RPMI8226 (cell line): ENCODE results near the gene CLN6.
A peak's percentile ranks its signal among the peaks of the same experiment; 100 is the strongest.
"Not testable (repeated sequence)": the region's sequence is repeated elsewhere in the genome, so short reads cannot be mapped to it uniquely, and the experiment has no call there.

Experiments used
- DNase-seq: peaks from one replicate; pipeline ENCODE4 v3.0.0-alpha.2; 2015

CLN6 gene

DNA sequence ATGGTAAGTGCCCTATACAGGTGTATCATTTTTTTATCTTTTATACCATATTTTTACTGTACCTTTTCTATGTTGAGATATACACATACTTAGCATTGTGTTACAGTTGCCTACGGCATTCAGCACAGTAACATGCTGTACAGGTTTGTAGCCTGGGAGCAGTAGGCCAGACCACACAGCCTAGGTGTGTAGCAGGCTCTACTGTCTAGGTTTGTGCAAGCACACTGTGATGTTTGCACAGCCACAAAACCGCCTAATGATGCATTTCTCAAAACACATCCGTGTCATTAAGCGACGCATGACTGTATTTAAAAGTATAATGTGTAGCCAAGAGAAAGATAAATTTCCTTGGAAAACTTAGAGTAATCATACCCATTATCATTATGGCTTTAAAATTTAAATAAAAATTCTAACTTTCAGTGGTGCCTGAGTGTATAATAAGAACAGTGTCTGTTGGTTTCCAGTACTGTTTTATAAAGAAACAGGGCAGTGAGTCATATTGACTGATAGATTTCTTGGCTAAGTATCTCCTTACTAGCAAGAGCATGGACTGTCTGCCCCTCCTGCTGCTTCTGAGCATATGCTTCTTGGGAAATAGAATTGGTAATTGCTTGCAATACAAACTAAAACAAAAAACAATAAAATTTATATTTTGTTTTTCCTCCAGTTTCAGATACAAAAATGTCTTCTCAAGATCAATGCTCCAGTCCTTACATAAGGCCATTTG is 42.7 kb downstream of the CLN6 start:
- DNase-seq = no peak

DNA sequence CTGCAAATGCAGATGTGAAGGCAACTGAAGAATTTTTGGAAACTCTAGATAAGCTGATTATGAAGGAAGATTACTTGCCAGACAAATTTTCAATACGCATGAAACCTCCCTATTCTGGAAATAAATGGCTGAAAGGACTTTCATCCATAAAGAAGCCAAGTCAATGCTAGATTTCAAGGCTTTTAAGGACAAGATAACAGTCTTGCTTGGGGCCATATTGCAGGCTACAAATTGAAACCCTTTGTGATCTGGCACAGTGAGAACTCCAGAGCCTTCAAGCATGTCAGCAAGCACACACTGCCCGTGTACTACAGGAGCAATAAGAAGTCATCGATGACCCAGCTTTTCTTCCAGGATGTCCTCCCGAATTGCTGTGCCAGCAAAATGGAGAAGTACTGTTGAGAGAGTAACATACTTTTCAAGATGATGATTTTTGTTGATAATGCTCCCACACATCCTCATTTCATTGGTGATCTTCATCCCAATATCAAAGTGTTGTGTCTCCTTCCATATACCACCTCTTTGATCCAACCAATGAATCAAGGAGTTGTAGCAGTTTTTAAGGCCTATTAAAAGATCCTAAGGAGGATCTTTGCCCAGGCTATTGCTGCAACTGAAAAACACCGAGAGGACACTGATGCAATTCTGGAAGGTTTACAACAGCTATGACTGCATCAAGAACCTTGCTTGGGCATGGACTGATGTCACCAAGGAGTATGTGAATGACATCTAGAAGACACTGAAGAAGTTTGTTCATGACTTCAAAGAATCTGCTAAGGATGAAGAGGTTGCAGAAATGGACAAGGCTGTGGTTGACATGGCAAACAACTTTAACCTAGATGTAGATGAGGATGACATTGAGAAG is 44.7 kb downstream of the CLN6 start:
- peak; percentile 22 for DNase-seq

DNA sequence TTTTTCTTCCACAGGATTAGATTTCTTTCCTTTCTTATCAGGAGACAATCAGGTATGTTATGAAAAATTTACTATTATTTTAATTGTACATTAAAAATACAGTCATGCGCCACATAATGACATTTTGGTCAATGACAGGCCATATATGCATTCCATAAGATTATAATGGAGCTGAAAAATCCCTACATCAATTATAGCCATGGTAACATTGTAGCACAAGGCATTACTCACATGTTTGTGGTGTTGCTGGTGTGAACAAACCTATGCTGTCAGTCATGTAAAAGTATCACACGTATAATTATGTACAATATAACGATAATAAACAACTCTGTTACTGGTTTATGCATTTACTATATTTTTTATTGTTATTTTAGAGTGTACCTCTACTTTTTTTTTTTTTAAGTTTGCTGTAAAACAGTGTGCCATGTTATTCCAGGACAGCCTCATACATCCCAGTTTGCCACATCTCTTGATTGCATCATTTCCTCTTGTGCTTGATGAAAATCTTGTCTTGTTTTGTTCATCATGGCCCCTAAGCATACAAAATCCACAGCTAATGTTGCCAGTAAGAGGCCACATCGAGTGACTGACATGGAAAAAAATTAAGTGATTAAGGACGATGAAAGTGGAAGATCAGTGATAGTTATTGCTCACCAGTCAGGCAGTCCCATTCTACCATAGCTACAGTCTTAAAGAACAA is 45.8 kb downstream of the CLN6 start:
- no peak for DNase-seq

DNA sequence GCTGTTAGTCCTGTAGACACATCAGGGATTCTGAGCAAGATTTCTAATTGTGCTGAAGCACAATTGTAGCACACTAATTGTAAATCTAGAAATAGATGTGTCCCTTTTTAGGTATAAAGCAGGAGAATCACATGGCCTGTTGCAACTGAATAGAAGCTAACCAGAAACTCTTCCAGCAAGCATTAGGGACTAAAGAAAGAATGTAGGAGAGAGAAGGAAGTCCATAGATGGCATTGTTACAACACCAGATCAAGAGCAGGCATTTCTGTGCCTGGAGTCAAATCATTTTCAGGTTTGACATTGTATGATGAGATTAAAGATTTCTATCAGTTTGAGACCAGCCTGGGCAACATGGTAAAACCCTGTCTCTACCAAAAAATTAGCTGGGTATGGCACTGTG is 51.8 kb downstream of the CLN6 start:
- no peak for DNase-seq

DNA sequence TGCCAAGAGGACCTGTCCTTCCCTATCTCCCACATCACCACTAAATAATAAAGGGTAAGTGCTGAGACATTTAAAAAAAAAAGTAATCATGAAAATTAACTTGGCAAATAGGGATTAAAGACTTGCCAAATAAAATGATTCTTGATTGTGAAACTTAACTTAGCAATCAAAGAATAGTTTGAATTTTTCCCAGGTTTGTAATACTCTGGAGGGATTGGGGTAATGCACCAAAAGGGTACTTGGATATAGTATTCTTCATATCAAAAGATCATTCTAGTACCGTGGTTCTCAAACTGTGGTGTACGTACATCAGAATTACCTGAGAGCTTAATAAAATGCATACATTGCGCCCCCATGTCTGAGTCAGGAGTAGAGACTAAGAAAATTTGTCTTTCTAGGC is 52.9 kb downstream of the CLN6 start:
- no peak for DNase-seq

DNA sequence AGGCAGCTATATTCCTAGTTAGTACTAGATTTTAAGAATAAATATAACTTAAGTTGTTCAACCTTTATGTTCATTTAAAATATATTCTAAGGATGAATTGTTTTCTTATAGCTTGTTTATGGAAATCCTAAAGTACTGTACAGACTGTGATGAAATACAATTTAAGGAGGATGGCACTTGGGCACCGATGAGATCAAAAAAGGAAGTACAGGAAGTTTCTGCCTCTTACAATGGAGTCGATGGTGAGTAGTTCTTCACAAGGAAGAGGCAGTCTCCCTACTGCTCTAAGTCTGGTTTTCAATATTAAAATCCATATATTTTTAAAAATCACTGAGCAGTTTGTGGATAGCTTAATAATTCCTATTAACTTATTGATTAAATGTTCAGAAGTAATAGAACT is 54.0 kb downstream of the CLN6 start:
- no peak for DNase-seq

DNA sequence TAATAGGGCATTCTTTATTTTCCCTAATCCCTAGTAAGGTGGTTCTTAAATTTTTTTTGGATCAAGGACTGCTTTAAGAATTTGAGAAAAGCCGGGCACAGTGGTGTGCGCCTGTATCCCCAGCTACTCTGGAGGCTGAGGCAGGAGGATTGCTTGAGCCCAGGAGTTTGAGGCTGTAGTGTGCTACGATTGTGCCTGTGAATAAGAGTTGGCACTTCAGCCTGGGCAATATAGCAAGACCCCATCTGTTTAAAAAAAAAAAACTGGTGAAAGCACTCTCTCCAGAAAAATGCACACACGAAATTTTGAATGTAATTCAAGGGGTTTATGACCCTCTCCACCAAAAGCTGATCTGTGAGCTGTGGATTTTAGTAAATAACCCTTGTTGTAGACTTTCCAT is 56.4 kb downstream of the CLN6 start:
- no peak for DNase-seq

DNA sequence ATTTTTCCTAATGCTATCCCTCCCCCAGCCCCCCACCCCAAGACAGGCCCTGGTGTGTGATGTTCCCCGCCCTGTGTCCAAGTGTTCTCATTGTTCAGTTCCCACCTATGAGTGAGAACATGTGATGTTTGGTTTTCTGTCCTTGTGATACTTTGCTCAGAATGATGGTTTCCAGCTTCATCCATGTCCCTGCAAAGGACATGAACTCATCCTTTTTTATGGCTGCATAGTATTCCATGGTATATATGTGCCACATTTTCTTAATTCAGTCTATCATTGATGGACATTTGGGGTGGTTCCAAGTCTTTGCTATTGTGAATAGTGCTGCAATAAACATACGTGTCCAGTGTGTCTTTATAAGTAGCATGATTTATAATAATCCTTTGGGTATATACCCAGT is 57.5 kb downstream of the CLN6 start:
- not testable (repeated sequence) for DNase-seq

DNA sequence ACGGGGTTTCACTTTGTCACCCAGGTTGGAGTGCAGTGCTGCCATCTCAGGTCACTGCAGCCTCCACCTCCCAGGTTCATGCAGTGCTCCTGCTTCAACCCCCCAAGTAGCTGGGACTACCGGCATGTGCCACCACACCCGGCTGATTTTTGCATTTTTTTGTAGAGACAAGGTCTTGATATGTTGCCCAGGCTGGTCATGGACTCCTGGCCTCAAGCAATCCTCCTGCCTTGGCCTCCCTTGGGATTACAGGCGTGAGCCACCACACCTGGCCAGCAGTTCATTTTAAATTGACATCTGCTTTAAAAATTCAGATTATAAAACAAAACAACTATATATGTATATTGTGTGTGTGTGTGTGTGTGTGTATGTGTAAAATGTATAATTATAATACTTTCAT is 62.7 kb downstream of the CLN6 start:
- DNase-seq = no peak

DNA sequence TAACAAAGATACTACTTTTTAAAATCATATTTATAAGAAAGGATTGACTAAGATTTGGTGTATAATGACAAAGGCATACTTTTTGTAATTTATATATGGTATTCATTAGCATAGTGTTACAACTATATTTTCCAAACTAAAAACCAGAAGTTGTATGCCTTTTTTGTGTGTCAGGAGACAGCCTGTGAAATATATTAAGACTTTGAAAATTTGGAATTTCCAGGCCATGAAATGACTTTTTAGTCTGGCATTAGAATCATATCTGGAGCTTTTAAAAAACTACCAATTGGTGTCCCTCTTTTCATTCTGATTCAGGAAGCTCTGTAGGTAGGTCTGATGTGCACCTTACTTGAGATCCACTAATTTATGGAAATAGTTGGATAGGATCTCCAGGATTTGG is 66.3 kb downstream of the CLN6 start:
- DNase-seq = no peak

DNA sequence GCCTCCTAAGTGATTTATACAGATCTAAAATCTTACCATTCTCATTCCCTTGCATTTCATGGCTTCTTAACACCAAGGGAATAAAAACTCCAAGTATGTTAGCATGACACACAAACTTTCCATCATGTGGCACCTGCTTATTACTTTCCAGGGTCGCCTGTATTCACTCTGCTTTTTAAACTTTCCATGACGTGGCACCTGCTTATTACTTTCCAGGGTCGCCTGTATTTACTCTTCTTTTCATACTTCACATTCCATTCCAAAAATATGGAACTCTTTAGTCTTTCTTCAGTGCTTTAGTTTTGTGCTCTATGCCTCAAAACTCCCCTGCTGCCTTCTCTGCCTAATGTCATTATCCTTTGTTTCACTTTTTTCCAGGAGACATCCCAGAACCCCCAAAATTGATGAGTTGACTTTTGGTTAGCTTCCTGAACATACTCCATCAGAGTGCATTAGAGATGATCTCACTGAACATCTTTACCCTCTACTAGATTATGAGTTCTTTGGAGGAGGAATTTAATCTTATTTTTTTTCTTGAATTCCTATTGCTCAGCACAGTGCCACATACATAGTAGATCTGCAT is 71.4 kb downstream of the CLN6 start:
- no peak for DNase-seq

DNA sequence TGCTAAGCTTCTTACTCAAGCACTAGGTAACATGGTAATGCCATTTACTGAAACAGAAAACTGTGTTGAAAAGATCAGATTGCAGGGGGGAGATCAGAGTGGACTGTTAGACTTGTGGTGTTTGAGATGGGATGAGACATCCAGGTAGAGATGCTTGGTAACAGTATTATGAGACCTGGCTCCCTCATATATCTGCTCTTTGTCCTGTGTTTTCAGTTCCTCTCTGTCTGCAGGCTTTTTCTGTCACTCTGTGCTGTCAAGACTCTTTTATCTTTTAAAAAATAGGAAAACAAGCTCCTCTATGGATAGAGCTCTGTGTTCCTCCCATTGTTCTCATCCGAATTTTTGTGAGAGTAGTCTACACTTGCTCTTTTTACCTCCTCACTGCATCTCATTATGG is 72.5 kb downstream of the CLN6 start:
- DNase-seq = no peak
